Upper lobe of left lung (tissue), 4 donors: Measurements from ENCODE around the gene PYDC1.

Experiments used
- CTCF ChIP-seq, 6 experiments: fragments of 450-650 bp in 4 of 6; fragments of 200-600 bp in 2 of 6; sonication (generic) in 2 of 6; IDR thresholded peaks; one replicate each; pipeline ENCODE4 v1.5.1; 2016 to 2019; ENCODE audit warnings: antibody characterized with exemption in 6 of 6
- POLR2A ChIP-seq, 4 donors: fragments of 450-650 bp; IDR thresholded peaks; one replicate each; pipeline ENCODE4 v1.5.1; 2016 to 2017; ENCODE audit warnings: antibody characterized with exemption in 4 of 4, mild to moderate bottlenecking in 2 of 4

DNA sequence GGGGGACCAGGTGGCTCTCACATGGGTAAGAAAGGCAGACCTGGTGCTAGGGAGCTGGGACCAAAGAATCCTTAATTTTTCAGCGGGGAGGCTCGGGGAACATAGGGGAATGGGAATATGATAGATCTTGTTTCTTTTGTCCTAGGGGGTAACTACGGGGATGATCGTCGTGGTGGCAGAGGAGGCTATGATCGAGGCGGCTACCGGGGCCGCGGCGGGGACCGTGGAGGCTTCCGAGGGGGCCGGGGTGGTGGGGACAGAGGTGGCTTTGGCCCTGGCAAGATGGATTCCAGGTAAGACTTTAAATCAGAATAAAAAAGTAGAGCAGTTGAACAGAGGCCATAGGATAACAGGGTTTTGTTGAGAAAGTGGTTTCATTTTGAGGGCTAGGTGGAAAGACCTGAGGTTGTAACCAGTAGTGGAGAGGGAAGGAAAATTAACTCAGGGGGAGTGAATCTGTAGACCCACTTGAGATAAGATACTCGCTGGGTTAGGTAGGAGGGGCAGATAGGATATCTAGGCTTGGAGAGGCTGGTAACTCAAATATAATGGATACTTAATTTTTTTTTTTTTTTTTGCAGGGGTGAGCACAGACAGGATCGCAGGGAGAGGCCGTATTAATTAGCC is 26.0 kb downstream of the PYDC1 start:
- TF ChIP-seq CTCF (IDR thresholded peaks at IDR 0.05), result no peak
- TF ChIP-seq POLR2A (IDR thresholded peaks at IDR 0.05), result no peak
